Vagina (tissue), 2 donors: ENCODE results near the gene MYH11.

Experiments
- POLR2A ChIP-seq, 2 donors: fragments of 450-650 bp; IDR thresholded peaks; one replicate each; pipeline ENCODE4 v1.6.1; 2017; ENCODE audit warnings: antibody characterized with exemption in 2 of 2, mild to moderate bottlenecking in 2 of 2, moderate library complexity in 2 of 2
- POLR2AphosphoS5 ChIP-seq, 2 donors: sonication (generic); formaldehyde crosslinking; IDR thresholded peaks; one replicate each; pipeline ENCODE4 v1.9.0; 2017; ENCODE audit warnings: antibody characterized with exemption in 2 of 2, mild to moderate bottlenecking in 2 of 2, low read depth in 1 of 2; ENCODE audit not compliant: insufficient read depth in 1 of 2

DNA sequence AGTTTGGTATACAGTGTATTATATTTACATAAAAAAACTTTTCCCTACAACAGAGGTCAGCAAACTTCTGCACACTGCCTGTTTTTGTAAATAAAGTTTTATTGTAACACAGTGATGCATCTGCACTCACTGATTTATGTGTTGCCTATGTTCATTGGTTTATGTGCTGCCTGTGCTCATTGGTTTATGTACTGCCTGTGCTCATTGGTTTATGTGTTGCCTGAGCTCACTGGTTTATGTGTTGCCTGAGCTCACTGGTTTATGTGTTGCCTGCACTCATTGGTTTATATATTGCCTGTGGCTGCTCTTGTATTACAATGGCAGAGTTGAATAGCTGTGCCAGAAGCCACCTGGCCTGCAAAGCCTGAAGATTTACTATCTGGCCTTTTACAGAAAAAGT, 81.6 kb downstream of the MYH11 start:
- TF ChIP-seq POLR2AphosphoS5 (IDR thresholded peaks at IDR 0.05; ENCODE audit: insufficient read depth in 1 of 2, low read depth in 1 of 2) (no peak), POLR2A (IDR thresholded peaks at IDR 0.05) (no peak)
